Subcutaneous adipose tissue (tissue), 4 donors: ENCODE data around the gene RHO. TPM values are rescaled to one million over a fixed set of nuclear protein-coding genes. Genes with fewer than 3 reads are reported as not detected.

Experiments used
- CTCF ChIP-seq: fragments of 450-650 bp; IDR thresholded peaks from one replicate; pipeline ENCODE4 v1.5.1; 2016; ENCODE audit warnings: low read depth, mild to moderate bottlenecking, control low read depth, antibody characterized with exemption, moderate library complexity
- total RNA-seq, 4 donors: library from RNA; depleted of rRNA; stranded (reverse); fragments of >200 nt; gene quantifications; one replicate each; pipeline ENCODE4 v1.1.0, GENCODE V29; 2016

Gene RHO
- total RNA-seq, 4 donors from 2014 or later, result not detected

DNA sequence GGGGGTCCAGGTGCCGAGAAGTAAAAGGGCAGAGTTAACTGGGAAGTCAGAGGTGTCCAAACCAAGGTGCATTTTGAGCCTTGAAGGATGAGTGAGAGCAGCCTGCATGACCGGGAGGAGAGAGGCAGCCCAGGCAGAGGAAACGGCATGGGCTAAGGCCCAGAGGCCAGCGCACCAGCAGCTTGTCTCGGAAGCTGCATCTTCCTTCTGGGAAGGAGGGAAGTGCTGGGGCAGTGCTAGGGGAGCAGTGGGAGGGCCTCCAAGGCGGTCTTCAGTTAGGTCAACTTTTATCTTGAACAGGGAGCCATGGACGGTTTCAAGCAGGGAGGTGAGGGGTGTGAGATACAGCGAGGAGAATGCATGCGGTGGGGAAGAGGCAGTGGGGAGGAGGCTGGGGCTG lies 15.6 kb downstream of the RHO start:
- no peak for TF ChIP-seq CTCF

DNA sequence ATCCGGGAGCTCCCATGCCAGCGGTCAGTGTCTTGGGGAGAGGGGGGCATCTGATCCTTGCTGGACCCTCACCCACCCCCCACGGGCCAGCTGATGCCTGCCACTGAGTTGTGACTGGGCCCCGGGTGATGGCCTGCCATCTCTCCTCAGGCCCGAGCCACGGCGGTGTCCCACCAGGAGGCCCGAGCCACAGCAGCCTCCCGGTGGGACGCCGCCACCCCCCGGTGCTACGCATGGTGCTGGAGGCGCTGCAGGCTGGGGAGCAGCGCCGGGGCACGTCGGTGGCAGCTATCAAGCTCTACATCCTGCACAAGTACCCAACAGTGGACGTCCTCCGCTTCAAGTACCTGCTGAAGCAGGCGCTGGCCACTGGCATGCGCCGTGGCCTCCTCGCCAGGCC lies 18.8 kb downstream of the RHO start:
- no peak for TF ChIP-seq CTCF

DNA sequence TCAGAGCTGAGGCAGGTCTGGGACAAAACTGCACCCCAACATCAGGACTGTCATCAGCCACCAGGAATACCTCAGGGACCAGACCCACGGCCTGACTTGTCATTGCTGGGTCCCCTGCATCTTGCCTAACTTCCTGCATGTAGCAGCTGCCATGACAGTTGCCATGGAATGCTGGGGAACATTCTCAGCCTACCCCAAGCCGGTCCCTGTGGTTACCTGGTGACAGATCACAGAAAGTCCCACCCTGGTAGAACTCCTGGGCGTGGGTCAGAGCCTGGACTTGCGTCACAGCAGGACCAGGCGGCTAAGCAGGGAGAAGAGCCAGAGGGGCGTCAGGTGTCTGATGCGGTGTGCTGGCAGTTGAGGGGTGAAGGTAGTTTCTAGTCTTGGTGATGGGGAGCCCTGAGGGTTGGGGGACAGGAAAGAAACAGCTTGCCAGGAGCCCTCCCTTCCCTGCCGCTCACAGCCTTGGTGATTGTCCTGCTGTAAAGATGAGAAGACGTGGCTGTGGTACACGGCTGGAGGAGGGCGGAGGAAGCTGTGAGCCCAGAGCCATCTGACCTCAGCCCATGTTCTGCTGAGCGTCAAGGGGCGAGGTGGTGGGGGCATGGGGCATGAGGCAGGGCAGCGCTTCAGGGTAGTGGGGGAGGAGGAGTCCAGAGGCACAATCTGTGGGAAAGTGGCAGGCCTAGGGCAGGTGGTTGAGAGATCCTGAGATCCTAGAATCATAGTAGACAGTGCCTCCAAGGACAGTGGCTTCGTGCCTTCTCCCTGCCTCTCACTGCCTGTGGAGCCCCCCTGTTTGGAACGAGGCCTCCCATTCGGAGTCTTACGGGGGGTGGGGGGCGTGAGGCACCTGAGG lies 19.9 kb downstream of the RHO start:
- no peak for TF ChIP-seq CTCF

DNA sequence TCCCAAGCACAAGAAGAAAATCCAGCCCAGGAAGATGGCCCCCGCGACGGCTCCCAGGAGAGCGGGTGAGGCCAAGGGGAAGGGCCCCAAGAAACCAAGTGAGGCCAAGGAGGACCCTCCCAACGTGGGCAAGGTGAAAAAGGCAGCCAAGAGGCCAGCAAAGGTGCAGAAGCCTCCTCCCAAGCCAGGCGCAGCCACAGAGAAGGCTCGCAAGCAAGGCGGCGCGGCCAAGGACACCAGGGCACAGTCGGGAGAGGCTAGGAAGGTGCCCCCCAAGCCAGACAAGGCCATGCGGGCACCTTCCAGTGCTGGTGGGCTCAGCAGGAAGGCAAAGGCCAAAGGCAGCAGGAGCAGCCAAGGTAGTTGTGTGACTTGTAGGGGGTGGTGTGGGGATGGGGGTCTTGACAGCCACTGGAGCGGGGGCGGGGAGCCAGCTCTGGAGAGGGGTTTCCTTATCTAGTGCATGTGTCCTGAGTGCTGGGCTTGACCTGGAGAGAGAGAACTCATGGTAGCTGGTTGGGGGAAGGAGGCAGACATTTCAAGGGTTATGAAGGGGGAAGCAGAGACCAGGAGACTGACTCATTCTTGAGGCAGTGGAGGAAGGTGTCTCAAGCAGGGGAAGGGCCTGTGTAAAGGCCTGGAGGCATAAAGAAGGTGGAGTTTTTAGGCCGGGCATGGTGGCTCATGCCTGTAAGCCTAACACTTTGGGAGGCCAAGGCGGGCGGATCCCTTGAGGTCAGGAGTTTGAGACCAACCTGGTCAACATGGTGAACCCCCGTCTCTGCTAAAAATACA lies 20.8 kb downstream of the RHO start:
- TF ChIP-seq CTCF, result no peak

- TF ChIP-seq CTCF, result no peak
Observed at GRCh38 chr3:129549805-129550204, 21.4 kb downstream of the RHO start.

DNA sequence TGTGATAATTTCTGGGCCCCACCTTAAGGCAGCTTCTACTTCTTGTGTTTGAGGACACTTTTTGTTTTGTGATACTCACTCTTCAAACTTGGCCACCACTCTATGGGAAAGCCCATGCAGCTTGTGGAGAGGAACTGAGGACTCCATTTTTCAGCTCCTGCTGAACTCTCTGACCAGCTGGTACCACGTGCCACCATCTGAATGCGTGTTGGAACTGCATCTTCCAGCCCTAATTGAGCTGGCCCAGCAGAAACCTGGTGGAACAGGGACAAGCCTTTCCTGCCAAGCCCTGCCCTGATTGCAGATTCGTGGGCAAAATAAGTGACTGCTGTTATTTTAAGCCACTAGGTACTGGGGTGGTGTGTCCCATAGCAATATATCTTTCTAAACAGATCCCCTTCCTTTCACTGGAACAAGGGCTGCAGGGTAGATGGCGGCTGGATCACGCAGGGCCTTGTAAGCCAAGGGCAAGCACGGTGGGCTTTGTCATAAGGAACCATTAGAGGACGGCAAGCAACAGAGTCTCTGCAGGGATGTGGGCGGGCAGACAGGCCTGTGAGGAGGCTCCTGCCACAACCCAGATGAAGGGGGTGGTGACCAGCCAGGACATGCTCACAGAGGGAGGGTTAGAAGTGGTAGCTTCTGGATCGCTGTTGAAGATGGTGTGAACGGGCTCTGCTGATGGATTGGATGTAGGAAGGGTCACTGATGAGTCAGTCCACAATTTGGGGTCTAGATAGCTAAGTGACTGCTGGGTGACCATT lies 24.0 kb downstream of the RHO start:
- TF ChIP-seq CTCF, result no peak

GRCh38 chr3:129553171-129553570 lies 24.7 kb downstream of the RHO start:
- no peak for TF ChIP-seq CTCF
